BLaER1 treated with 17β-estradiol and CSF1 and Interleukin-3, amounts not matched to agents 10 nM and 100 nM (cell line): ENCODE measurements around the gene SLC47A2.

Source experiments
- H3K27ac ChIP-seq, 11 experiments: shearing (Covaris generic); formaldehyde crosslinking; 2 replicates each; pipeline ENCODE4 v1.8.1; 2022
- H3K27me3 ChIP-seq, 11 experiments: shearing (Covaris generic); formaldehyde crosslinking; 2 replicates each; pipeline ENCODE4 v1.8.1; 2022
- H3K36me3 ChIP-seq, 11 experiments: shearing (Covaris generic); formaldehyde crosslinking; 2 replicates each; pipeline ENCODE4 v1.8.1; 2022
- H3K4me1 ChIP-seq, 10 experiments: shearing (Covaris generic); formaldehyde crosslinking; 2 replicates each; pipeline ENCODE4 v1.8.1; 2022
- H3K4me2 ChIP-seq, 11 experiments: shearing (Covaris generic); formaldehyde crosslinking; 2 replicates each; pipeline ENCODE4 v1.8.1; 2022
- H3K4me3 ChIP-seq, 10 experiments: shearing (Covaris generic); formaldehyde crosslinking; 2 replicates each; pipeline ENCODE4 v1.8.1; 2022
- H3K9ac ChIP-seq, 11 experiments: shearing (Covaris generic); formaldehyde crosslinking; 2 replicates each; pipeline ENCODE4 v1.8.1; 2022
- H3K9me3 ChIP-seq, 11 experiments: shearing (Covaris generic); formaldehyde crosslinking; replicated peaks in 1 of 11; 2 replicates each; pipeline ENCODE4 v1.8.1; 2022
- H4K20me1 ChIP-seq, 11 experiments: shearing (Covaris generic); formaldehyde crosslinking; 2 replicates each; pipeline ENCODE4 v1.8.1; 2022
- Cebpa-rat ChIP-seq, 11 experiments: shearing (Covaris generic); IDR thresholded peaks; 2 replicates each; pipeline ENCODE4 v1.8.1; 2022

SLC47A2 gene

GRCh38 chr17:19750020-19750572, 33.7 kb upstream of the SLC47A2 start:
- no peak overlapping the region for H3K4me3 ChIP-seq
- H3K4me2 ChIP-seq, result no peak overlapping the region
- TF ChIP-seq Cebpa-rat (IDR thresholded peaks at IDR 0.05), result no peak
- no peaks in the 10 kb centered on the region; a peak in 1 of 22 replicates for H4K20me1 ChIP-seq
- peaks cover 0 to 27% (median 10%) of the 10 kb centered on the region in 10 experiments; a peak in 13 of 20 replicates for H3K4me1 ChIP-seq
- no peak overlapping the region for H3K27ac ChIP-seq
- H3K27me3 ChIP-seq, result no peaks in the 10 kb centered on the region; a peak in 1 of 22 replicates
- no peaks in the 10 kb centered on the region for H3K9me3 ChIP-seq
- no peak overlapping the region for H3K9ac ChIP-seq
- no peaks in the 10 kb centered on the region for H3K36me3 ChIP-seq

- no peak for TF ChIP-seq Cebpa-rat (IDR thresholded peaks at IDR 0.05)
- Histone ChIP-seq H3K27me3 (no peaks in the 10 kb centered on the region; a peak in 1 of 22 replicates), H3K9ac (no peak overlapping the region), H3K9me3 (no peaks in the 10 kb centered on the region), H4K20me1 (no peaks in the 10 kb centered on the region; a peak in 1 of 22 replicates), H3K36me3 (no peaks in the 10 kb centered on the region), H3K4me2 (no peak overlapping the region), H3K4me1 (peaks cover 0 to 23% (median 10%) of the 10 kb centered on the region in 10 experiments; a peak in 14 of 20 replicates), H3K4me3 (no peak overlapping the region), H3K27ac (no peak overlapping the region)
Observed at GRCh38 chr17:19748807-19749193, 32.4 kb upstream of the SLC47A2 start.

GRCh38 chr17:19747829-19748806, 31.7 kb upstream of the SLC47A2 start, which contains the start of gene ALDH3A1:
TSS of gene ALDH3A1 (minus strand) at chr17:19748298. CDS start at chr17:19745129, 3,169 bp downstream.
- no peaks in the 10 kb centered on the region for H3K36me3 ChIP-seq
- no peaks in the 10 kb centered on the region; a peak in 1 of 22 replicates for H4K20me1 ChIP-seq
- H3K4me1 ChIP-seq, result peaks cover 0 to 17% (median 8%) of the 10 kb centered on the region in 10 experiments; a peak in 14 of 20 replicates
- no peak within 1 kb of the TSS for H3K9ac ChIP-seq
- no peak for TF ChIP-seq Cebpa-rat (IDR thresholded peaks at IDR 0.05)
- H3K4me3 ChIP-seq, result no peak within 1 kb of the TSS
- H3K27me3 ChIP-seq, result no peaks in the 10 kb centered on the region; a peak in 1 of 22 replicates
- H3K4me2 ChIP-seq, result no peak within 1 kb of the TSS
- H3K27ac ChIP-seq, result no peak within 1 kb of the TSS
- no peaks in the 10 kb centered on the region for H3K9me3 ChIP-seq

GRCh38 chr17:19747159-19747719, 30.9 kb upstream of the SLC47A2 start:
- Histone ChIP-seq H3K9ac (no peak overlapping the region), H3K4me3 (no peak overlapping the region), H3K4me2 (no peak overlapping the region), H3K36me3 (no peaks in the 10 kb centered on the region), H3K27ac (no peak overlapping the region), H3K9me3 (no peaks in the 10 kb centered on the region), H3K4me1 (peaks cover 0 to 8% (median 3%) of the 10 kb centered on the region in 10 experiments; a peak in 7 of 20 replicates), H4K20me1 (no peaks in the 10 kb centered on the region), H3K27me3 (no peaks in the 10 kb centered on the region; a peak in 1 of 22 replicates)
- TF ChIP-seq Cebpa-rat (IDR thresholded peaks at IDR 0.05), result no peak

GRCh38 chr17:19746517-19746916, 30.1 kb upstream of the SLC47A2 start:
- Histone ChIP-seq H3K4me3 (no peak overlapping the region), H3K9ac (no peak overlapping the region)

GRCh38 chr17:19744922-19745757, 28.8 kb upstream of the SLC47A2 start:
- peak overlapping the region; percentile 57 to 92 (median 84); a peak in 21 of 22 replicates for H3K4me2 ChIP-seq
- TF ChIP-seq Cebpa-rat (IDR thresholded peaks at IDR 0.05), result no peak
- peak overlapping the region; percentile 39 to 70 (median 54); a peak in 19 of 20 replicates for H3K4me3 ChIP-seq
- H3K9ac ChIP-seq, result peak overlapping the region in 5 of 11 experiments; percentile 15 to 70 (median 37); a peak in 6 of 22 replicates
- H4K20me1 ChIP-seq, result peaks cover 0 to under 1% (median 0%) of the 10 kb centered on the region in 11 experiments; a peak in 1 of 22 replicates
- no peaks in the 10 kb centered on the region; a peak in 1 of 22 replicates for H3K27me3 ChIP-seq
- H3K27ac ChIP-seq, result no peak overlapping the region
- peaks cover 0 to 8% (median 3%) of the 10 kb centered on the region in 10 experiments; a peak in 6 of 20 replicates for H3K4me1 ChIP-seq
- no peaks in the 10 kb centered on the region for H3K36me3 ChIP-seq
- H3K9me3 ChIP-seq, result no peaks in the 10 kb centered on the region

More at GRCh38 chr17:19746517-19746916, 30.1 kb upstream of the SLC47A2 start:
- no peak for TF ChIP-seq Cebpa-rat (IDR thresholded peaks at IDR 0.05)
- Histone ChIP-seq H3K9me3 (no peaks in the 10 kb centered on the region), H3K27me3 (no peaks in the 10 kb centered on the region; a peak in 1 of 22 replicates), H4K20me1 (no peaks in the 10 kb centered on the region), H3K4me1 (peaks cover 0 to 8% (median 3%) of the 10 kb centered on the region in 10 experiments; a peak in 6 of 20 replicates), H3K4me2 (no peak overlapping the region), H3K36me3 (no peaks in the 10 kb centered on the region), H3K27ac (no peak overlapping the region)

- Histone ChIP-seq H3K9ac (peak overlapping the region in 9 of 11 experiments; percentile 15 to 71 (median 58); a peak in 15 of 22 replicates), H3K4me1 (peaks cover 0 to 8% (median 3%) of the 10 kb centered on the region in 10 experiments; a peak in 6 of 20 replicates), H3K27ac (peak overlapping the region in 3 of 11 experiments; percentile 18 to 40 (median 35); a peak in 3 of 22 replicates), H3K4me2 (peak overlapping the region; percentile 73 to 92 (median 85)), H3K4me3 (peak overlapping the region; percentile 39 to 70 (median 54)), H3K36me3 (no peaks in the 10 kb centered on the region), H3K27me3 (no peaks in the 10 kb centered on the region; a peak in 1 of 22 replicates), H4K20me1 (peaks cover 0 to 7% (median 0%) of the 10 kb centered on the region in 11 experiments; a peak in 2 of 22 replicates), H3K9me3 (no peaks in the 10 kb centered on the region)
- no peak for TF ChIP-seq Cebpa-rat (IDR thresholded peaks at IDR 0.05)
Observed at GRCh38 chr17:19744492-19744891, 28.1 kb upstream of the SLC47A2 start.
